IMR-90 (cell line): ENCODE results near the gene ADTRP. TPM values are rescaled to one million over a fixed set of nuclear protein-coding genes. Genes with fewer than 3 reads are reported as not detected.

ENCODE experiments used
- ATAC-seq: fragments of 200-7000 bp; cut with Tn5 transposase; 2 replicates; pipeline ENCODE4 v1.9.1; 2020; ENCODE audit warnings: low read depth, mild to moderate bottlenecking, moderate library complexity
- BruUV-seq: library from RNA; stranded (reverse); fragments of 400-500 nt; replicated peaks from 2 replicates; lab custom pipeline; 2021; lab: Mats Ljungman, UMichigan
- CTCF ChIA-PET: fragments of 300-600 bp; formaldehyde crosslinking; extraction: SDS; loops from one replicate; lab custom pipeline; 2021; ENCODE audit warnings: antibody characterized with exemption; lab: Yijun Ruan, JAX
- POLR2A ChIA-PET: fragments of 300-600 bp; sonication (Branson Sonifier 250); formaldehyde crosslinking; loops from one replicate; lab custom pipeline; 2022; ENCODE audit warnings: antibody characterized with exemption; ENCODE audit not compliant: unreplicated experiment; lab: Charles Lee
- DNase-seq: peaks from one replicate; pipeline ENCODE4 v3.0.0; 2013
- H2AFZ ChIP-seq: replicated peaks from 2 replicates; pipeline ENCODE3; 2013; ENCODE audit warnings: low read length, mild to moderate bottlenecking; ENCODE audit not compliant: poor library complexity
- H2AK5ac ChIP-seq: 2 replicates; pipeline ENCODE4 v1.6.1; 2013; ENCODE audit warnings: low read depth, low read length, inconsistent platforms
- H2AK9ac ChIP-seq: replicated peaks from 2 replicates; pipeline ENCODE3; 2013; ENCODE audit warnings: mild to moderate bottlenecking, low read depth, low read length, moderate library complexity; ENCODE audit not compliant: poor library complexity
- H2BK120ac ChIP-seq: 2 replicates; pipeline ENCODE4 v1.6.1; 2013; ENCODE audit warnings: low read depth, low read length, inconsistent platforms
- H2BK15ac ChIP-seq: 3 replicates; pipeline ENCODE4 v1.6.1; 2013; ENCODE audit warnings: low read depth, low read length, inconsistent platforms
- H2BK20ac ChIP-seq: 2 replicates; pipeline ENCODE4 v1.6.1; 2013; ENCODE audit warnings: low read depth, mild to moderate bottlenecking, inconsistent platforms, low read length, moderate library complexity
- H2BK5ac ChIP-seq: 2 replicates; pipeline ENCODE4 v1.6.1; 2013; ENCODE audit warnings: mild to moderate bottlenecking, low read depth, low read length, inconsistent platforms; ENCODE audit not compliant: poor library complexity, severe bottlenecking
- H3K14ac ChIP-seq: replicated peaks from 2 replicates; pipeline ENCODE4 v1.6.1; 2013; ENCODE audit warnings: low read depth, low read length, inconsistent platforms
- H3K18ac ChIP-seq: 2 replicates; pipeline ENCODE4 v1.6.1; 2013; ENCODE audit warnings: low read depth, low read length, control low read depth
- H3K23ac ChIP-seq: 2 replicates; pipeline ENCODE4 v1.6.1; 2013; ENCODE audit warnings: low read depth, low read length, inconsistent platforms
- H3K27ac ChIP-seq: 2 replicates; pipeline ENCODE4 v1.5.1; 2013; ENCODE audit warnings: mild to moderate bottlenecking, control low read depth, low read length; ENCODE audit not compliant: insufficient read depth
- H3K27me3 ChIP-seq: 2 replicates; pipeline ENCODE4 v1.6.1; 2013; ENCODE audit warnings: low read length; ENCODE audit not compliant: control insufficient read depth, insufficient read depth
- H3K36me3 ChIP-seq: 2 replicates; pipeline ENCODE4 v1.6.1; 2013; ENCODE audit warnings: low read length, mixed read lengths; ENCODE audit not compliant: control insufficient read depth, insufficient read depth
- H3K4ac ChIP-seq: 2 replicates; pipeline ENCODE4 v1.6.1; 2013; ENCODE audit warnings: low read depth, low read length, inconsistent platforms
- H3K4me1 ChIP-seq: 2 replicates; pipeline ENCODE4 v1.6.1; 2013; ENCODE audit warnings: low read length, mixed read lengths; ENCODE audit not compliant: control insufficient read depth, insufficient read depth
- H3K4me2 ChIP-seq: 2 replicates; pipeline ENCODE4 v1.6.1; 2013; ENCODE audit warnings: low read depth, mild to moderate bottlenecking, control low read depth, low read length, moderate library complexity
- H3K4me3 ChIP-seq: 2 replicates; pipeline ENCODE4 v1.5.1; 2013; ENCODE audit warnings: low read depth, mild to moderate bottlenecking, control low read depth, low read length, moderate library complexity; ENCODE audit not compliant: insufficient read depth
- H3K56ac ChIP-seq: 2 replicates; pipeline ENCODE4 v1.6.1; 2013; ENCODE audit warnings: low read length, inconsistent platforms; ENCODE audit not compliant: insufficient read depth; ENCODE audit errors: extremely low read depth
- H3K79me1 ChIP-seq, 2 experiments: 2 replicates each; pipeline ENCODE4 v1.6.1; 2013; ENCODE audit warnings: low read length in 2 of 2, inconsistent platforms in 1 of 2, low read depth in 1 of 2
- H3K9ac ChIP-seq: 2 replicates; pipeline ENCODE4 v1.6.1; 2013; ENCODE audit warnings: low read depth, low read length, control low read depth
- H3K9me1 ChIP-seq: 2 replicates; pipeline ENCODE4 v1.6.1; 2013; ENCODE audit warnings: low read length, inconsistent platforms; ENCODE audit not compliant: insufficient read depth
- H3K9me3 ChIP-seq: 2 replicates; pipeline ENCODE4 v1.6.1; 2013; ENCODE audit warnings: low read length; ENCODE audit not compliant: control insufficient read depth, insufficient read depth
- H4K20me1 ChIP-seq: 2 replicates; pipeline ENCODE4 v1.6.1; 2013; ENCODE audit warnings: low read length, inconsistent platforms; ENCODE audit not compliant: insufficient read depth
- H4K5ac ChIP-seq: 2 replicates; pipeline ENCODE4 v1.6.1; 2013; ENCODE audit warnings: mild to moderate bottlenecking, low read depth, low read length, control low read depth
- H4K8ac ChIP-seq, 2 experiments: 2 replicates each; pipeline ENCODE4 v1.6.1; 2013; ENCODE audit warnings: low read depth in 2 of 2, low read length in 2 of 2, control low read depth in 1 of 2, inconsistent platforms in 1 of 2
- H4K91ac ChIP-seq: 2 replicates; pipeline ENCODE4 v1.6.1; 2013; ENCODE audit warnings: low read depth, low read length, inconsistent platforms; ENCODE audit not compliant: insufficient read depth
- CHD1 ChIP-seq: IDR thresholded peaks from 2 replicates; pipeline ENCODE4 v1.6.1; 2012; ENCODE audit warnings: low read depth, low read length, improper control_type of control experiment
- WGBS, 2 experiments: methylation state at CpG; one replicate each; pipeline versions ENCODE4 v1.1.5 to v1.1.7; 2013; ENCODE audit warnings: missing lambda C conversion rate in 2 of 2; ENCODE audit not compliant: insufficient read length in 1 of 2; ENCODE audit errors: extremely low coverage in 2 of 2; 5-methylcytosine and 5-hydroxymethylcytosine counted together
- dilution Hi-C: fragments of 300-500 bp; cut with HindIII; formaldehyde crosslinking; loops from one replicate; pipeline ENCODE4 v1.14.3; 2018; ENCODE audit warnings: low sequenced_read_pairs; ENCODE audit not compliant: unreplicated experiment
- in situ Hi-C: fragments of 300-500 bp; cut with MboI; formaldehyde crosslinking; loops from 3 replicates; pipeline ENCODE4 v1.14.3; 2019; ENCODE audit warnings: low sequenced_read_pairs, inconsistent platforms, mixed read lengths
- intact Hi-C: fragments of 100-400 bp; cut with micrococcal nuclease; formaldehyde crosslinking; loops from 2 replicates; pipeline ENCODE4 v1.10.0; 2022
- polyA plus RNA-seq, 3 experiments: library from polyadenylated mRNA; depleted of rRNA; stranded (reverse); fragments of >200 nt; gene quantifications; 2 replicates each; pipeline ENCODE4 v1.2.3, GENCODE V29; 2012; ENCODE audit warnings: low replicate concordance in 1 of 3
- total RNA-seq: library from RNA; depleted of rRNA; stranded (reverse); fragments of >200 nt; gene quantifications from 2 replicates; pipeline ENCODE4 v1.2.3, GENCODE V29; 2012

Gene ADTRP
- total and polyA plus RNA-seq, 2 of the 4 experiments (the other 2 are of a cell fraction), result 0.50 to 0.72 TPM

DNA sequence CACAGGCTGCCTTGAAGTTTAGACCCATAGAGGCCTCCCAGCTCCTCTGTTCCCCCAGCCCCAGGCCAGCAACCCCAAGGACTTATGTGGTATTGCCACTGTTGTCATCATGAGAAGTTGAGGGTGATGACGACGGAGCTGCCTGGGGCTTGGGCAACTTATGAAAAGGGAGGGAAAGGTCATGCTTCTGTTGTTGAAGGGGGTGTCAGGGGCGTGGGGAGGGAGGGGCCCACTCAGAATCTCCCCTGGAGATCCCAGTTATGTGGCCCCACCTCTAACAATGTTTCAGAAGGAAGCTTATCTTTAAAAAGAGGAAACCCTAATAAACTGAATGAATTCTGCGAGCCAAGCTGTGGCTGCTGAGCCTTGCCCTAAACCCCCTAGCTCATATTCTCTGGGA is 4.2 kb downstream of the ADTRP start:
- no peak overlapping the region for H3K4me3 ChIP-seq
- H3K9ac ChIP-seq, result no peak overlapping the region
- no peak for TF ChIP-seq CHD1
- no peak overlapping the region for H3K4me2 ChIP-seq
- no peak overlapping the region for H2AFZ ChIP-seq
- no peaks in the 10 kb centered on the region for H3K27me3 ChIP-seq
- in situ Hi-C loops (no loop called here), dilution Hi-C loops (no loop called here), intact Hi-C loops (loop anchor here (5.0 kb wide), 2 partner anchors 73 to 133 kb away; no protein-coding TSS in a partner anchor)
- no peak overlapping the region for H2BK5ac ChIP-seq
- no peak overlapping the region for H3K56ac ChIP-seq
- H3K9me3 ChIP-seq, result no peaks in the 10 kb centered on the region
- DNase-seq (no peak), ATAC-seq (no peak)
- peak overlapping the region; percentile 21; the same call in 1 of the 2 replicates for H2BK120ac ChIP-seq
- H2BK15ac ChIP-seq, result no peak overlapping the region; the same call in 2 of the 3 replicates
- H3K14ac ChIP-seq, result no peak overlapping the region
- no TSS peak for BruUV-seq
- ChIA-PET POLR2A (no interaction called here), CTCF (no interaction called here)
- peak overlapping the region; percentile 70 for H2AK5ac ChIP-seq
- H3K9me1 ChIP-seq, result peaks cover 19% of the 10 kb centered on the region
- H4K20me1 ChIP-seq, result no peaks in the 10 kb centered on the region
- H4K91ac ChIP-seq, result 0 out of 2 replicates have a peak overlapping the region, but pooled peaks have one; percentile 9
- no peak overlapping the region for H3K18ac ChIP-seq
- H3K27ac ChIP-seq, result no peak overlapping the region
- no peak overlapping the region for H2AK9ac ChIP-seq
- peaks cover 23% of the 10 kb centered on the region for H3K4me1 ChIP-seq
- no peak overlapping the region for H4K8ac ChIP-seq
- no CpG with 5 or more reads among the region's 4 CpGs for WGBS, 2 experiments
- H2BK20ac ChIP-seq, result 0 out of 2 replicates have a peak overlapping the region, but pooled peaks have one; percentile 12
- no peak overlapping the region for H4K5ac ChIP-seq
- H3K23ac ChIP-seq, result no peak overlapping the region
- H3K4ac ChIP-seq, result peak overlapping the region; percentile 16; the same call in 1 of the 2 replicates
- no peaks in the 10 kb centered on the region; a peak in 1 of 4 replicates for H3K79me1 ChIP-seq
- H3K36me3 ChIP-seq, result no peaks in the 10 kb centered on the region
